ENCODE data around the gene ZMYND10.

ZMYND10 gene

GRCh38 chr3:50364573-50365079 lies 19.1 kb upstream of the ZMYND10 start:
- in situ Hi-C loops (cut with HindIII; ENCODE audit: low pct_unique_long_range_greater_than_20kb, low sequenced_read_pairs) = no loop called here
- DNase-seq (ENCODE audit: low read depth in 1 of 2, low spot score in 1 of 2) = no peak
- no peak for TF ChIP-seq JUND (IDR thresholded peaks at IDR 0.05; ENCODE audit: low read depth)

DNA sequence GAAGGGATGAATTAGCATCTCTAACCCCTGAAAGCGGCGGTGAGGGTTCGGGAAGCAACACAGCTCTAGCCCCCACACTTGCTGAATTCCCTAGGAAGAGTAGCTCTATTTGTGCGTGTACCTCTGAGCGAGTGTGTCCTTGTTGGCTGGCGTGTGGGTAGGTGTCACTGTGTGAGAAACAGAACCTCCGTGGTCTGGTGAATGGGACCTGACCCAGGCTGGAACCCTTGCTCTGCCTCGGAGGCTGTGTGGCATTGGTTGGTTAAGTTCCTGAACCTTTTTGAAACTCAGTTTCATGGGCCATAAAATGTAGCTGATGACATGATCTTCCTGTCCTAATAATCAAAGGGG lies 14.2 kb upstream of the ZMYND10 start:
- no peak for DNase-seq (ENCODE audit: low read depth in 1 of 2, low spot score in 1 of 2)
- no peak for TF ChIP-seq JUND (IDR thresholded peaks at IDR 0.05; ENCODE audit: low read depth)
- in situ Hi-C loops (cut with HindIII; ENCODE audit: low pct_unique_long_range_greater_than_20kb, low sequenced_read_pairs) = no loop called here

DNA sequence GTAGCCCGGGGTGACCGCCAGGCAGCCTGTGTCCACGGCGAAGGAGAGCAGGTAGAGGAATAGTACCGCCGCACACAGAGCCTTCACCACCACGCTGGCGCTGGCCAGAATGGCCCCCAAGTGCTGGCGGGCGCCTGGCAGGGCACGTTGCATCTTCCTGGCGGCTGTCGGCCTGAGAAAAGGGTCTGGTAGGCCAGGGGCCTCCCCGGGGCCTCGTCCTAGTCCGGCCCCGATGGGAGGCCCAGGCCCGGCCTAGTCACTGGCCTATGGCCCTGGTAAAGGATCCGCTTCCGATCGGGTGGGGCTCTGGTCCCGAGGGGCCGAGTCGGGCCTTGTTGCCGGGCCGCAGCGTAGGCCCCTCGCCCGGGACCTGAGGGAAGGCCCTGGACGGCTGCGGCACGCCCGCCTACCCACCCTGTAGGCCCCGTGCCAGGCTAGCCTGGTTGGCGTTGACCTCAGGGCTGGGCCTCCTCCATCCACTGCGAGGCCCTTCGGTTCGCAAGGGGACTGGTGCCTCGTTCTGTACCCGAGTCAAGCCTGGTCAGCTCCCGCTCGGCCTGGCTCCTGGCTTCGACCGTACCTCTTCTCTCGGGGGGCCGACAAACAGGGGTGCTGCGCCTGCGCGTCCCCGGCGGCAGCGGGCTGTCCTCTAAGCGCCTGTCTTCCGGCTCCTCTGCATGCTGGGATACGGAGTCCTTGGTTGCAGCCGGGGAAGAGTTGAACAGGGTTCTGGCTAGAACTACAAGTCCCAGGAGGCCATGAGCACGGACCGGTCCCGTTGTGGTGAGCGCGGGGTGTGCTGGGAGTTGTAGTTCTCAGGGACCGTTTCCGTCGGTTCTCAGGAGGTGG lies 13.6 kb upstream of the ZMYND10 start, which contains the start of gene TMEM115:
TMEM115 (minus strand) TSS at position 611 of the 849 bp plus-strand sequence; CDS start at position 153, 458 bp downstream.
- in situ Hi-C loops (cut with HindIII; ENCODE audit: low pct_unique_long_range_greater_than_20kb, low sequenced_read_pairs) = no loop called here
- no peak for TF ChIP-seq JUND (IDR thresholded peaks at IDR 0.05; ENCODE audit: low read depth)
- peak; percentile 85 to 97 for DNase-seq (ENCODE audit: low read depth in 1 of 2, low spot score in 1 of 2)

DNA sequence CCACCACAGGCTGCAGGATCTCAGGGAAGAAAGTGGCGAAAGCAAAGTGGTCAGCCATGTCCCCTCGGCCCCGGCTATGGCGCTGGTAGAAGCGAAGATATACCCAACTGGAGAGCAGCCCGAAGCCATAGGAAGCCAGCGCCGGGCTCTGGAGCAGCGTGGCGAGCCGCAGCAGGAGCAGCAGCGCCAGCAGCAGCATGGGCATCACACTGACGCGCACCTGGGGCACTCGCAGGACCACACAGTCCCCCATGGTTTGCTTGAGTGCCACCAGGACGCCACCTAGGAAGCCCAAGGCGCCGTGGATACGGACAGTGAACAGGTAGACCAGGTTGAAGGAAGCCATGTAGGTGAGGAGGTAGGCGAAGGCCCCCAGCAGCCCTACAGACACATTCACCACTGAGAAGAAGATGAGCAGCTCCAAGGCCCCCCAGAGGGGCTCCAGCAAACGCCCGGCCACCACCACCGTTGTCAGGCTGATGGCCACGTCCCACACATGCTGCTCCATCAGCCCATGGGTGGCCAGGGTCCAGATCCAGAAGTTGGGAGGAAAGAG lies 12.9 kb upstream of the ZMYND10 start:
- in situ Hi-C loops (cut with HindIII; ENCODE audit: low pct_unique_long_range_greater_than_20kb, low sequenced_read_pairs) = no loop called here
- TF ChIP-seq JUND (IDR thresholded peaks at IDR 0.05; ENCODE audit: low read depth) = no peak
- DNase-seq (ENCODE audit: low read depth in 1 of 2, low spot score in 1 of 2) = no peak

GRCh38 chr3:50357481-50357880 lies 11.9 kb upstream of the ZMYND10 start:
- DNase-seq (ENCODE audit: low read depth in 1 of 2, low spot score in 1 of 2) = no peak
- no peak for TF ChIP-seq JUND (IDR thresholded peaks at IDR 0.05; ENCODE audit: low read depth)
- in situ Hi-C loops (cut with HindIII; ENCODE audit: low pct_unique_long_range_greater_than_20kb, low sequenced_read_pairs) = no loop called here

- DNase-seq (ENCODE audit: low read depth in 1 of 2, low spot score in 1 of 2) = no peak
- in situ Hi-C loops (cut with HindIII; ENCODE audit: low pct_unique_long_range_greater_than_20kb, low sequenced_read_pairs) = no loop called here
- TF ChIP-seq JUND (IDR thresholded peaks at IDR 0.05; ENCODE audit: low read depth) = no peak
These were observed 11.0 kb upstream of the ZMYND10 start for GRCh38 chr3:50356553-50356952.

- no peak for DNase-seq (ENCODE audit: low read depth in 1 of 2, low spot score in 1 of 2)
- TF ChIP-seq JUND (IDR thresholded peaks at IDR 0.05; ENCODE audit: low read depth) = no peak
- in situ Hi-C loops (cut with HindIII; ENCODE audit: low pct_unique_long_range_greater_than_20kb, low sequenced_read_pairs) = no loop called here
These were observed 10.5 kb upstream of the ZMYND10 start for GRCh38 chr3:50355829-50356552.

DNA sequence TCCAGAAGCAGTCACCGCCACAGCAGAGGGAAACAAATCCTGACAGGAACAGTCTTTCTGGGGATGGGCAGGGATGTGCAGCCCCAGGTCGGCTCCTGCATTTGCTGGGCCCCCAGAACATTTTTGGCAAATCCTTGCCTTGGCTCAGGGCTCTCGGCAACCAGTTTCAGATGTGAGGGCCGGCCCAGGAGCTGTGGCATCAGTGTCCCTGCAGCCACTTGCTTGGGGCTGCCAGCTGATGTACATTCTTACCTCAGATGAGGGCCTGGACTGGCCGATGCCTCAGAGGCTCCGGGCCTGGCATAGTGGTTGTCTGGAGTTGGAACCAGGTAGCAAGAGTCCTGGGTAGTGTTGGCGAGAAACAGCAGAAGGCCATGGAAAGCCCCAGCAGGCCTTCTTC lies 9.3 kb upstream of the ZMYND10 start:
- no peak for TF ChIP-seq JUND (IDR thresholded peaks at IDR 0.05; ENCODE audit: low read depth)
- DNase-seq (ENCODE audit: low read depth in 1 of 2, low spot score in 1 of 2) = no peak
- in situ Hi-C loops (cut with HindIII; ENCODE audit: low pct_unique_long_range_greater_than_20kb, low sequenced_read_pairs) = no loop called here

- TF ChIP-seq JUND (IDR thresholded peaks at IDR 0.05; ENCODE audit: low read depth) = no peak
- in situ Hi-C loops (cut with HindIII; ENCODE audit: low pct_unique_long_range_greater_than_20kb, low sequenced_read_pairs) = no loop called here
These were observed 8.7 kb upstream of the ZMYND10 start for GRCh38 chr3:50354186-50354764.

GRCh38 chr3:50353245-50354004 lies 7.9 kb upstream of the ZMYND10 start:
- no peak for TF ChIP-seq JUND (IDR thresholded peaks at IDR 0.05; ENCODE audit: low read depth)
- in situ Hi-C loops (cut with HindIII; ENCODE audit: low pct_unique_long_range_greater_than_20kb, low sequenced_read_pairs) = no loop called here
- DNase-seq (ENCODE audit: low read depth in 1 of 2, low spot score in 1 of 2) = no peak

More at GRCh38 chr3:50354186-50354764, 8.7 kb upstream of the ZMYND10 start:
- DNase-seq (ENCODE audit: low read depth in 1 of 2, low spot score in 1 of 2) = no peak

- in situ Hi-C loops (cut with HindIII; ENCODE audit: low pct_unique_long_range_greater_than_20kb, low sequenced_read_pairs) = no loop called here
- no peak for DNase-seq (ENCODE audit: low read depth in 1 of 2, low spot score in 1 of 2)
- no peak for TF ChIP-seq JUND (IDR thresholded peaks at IDR 0.05; ENCODE audit: low read depth)
These were observed 7.2 kb upstream of the ZMYND10 start for GRCh38 chr3:50352781-50353180.

DNA sequence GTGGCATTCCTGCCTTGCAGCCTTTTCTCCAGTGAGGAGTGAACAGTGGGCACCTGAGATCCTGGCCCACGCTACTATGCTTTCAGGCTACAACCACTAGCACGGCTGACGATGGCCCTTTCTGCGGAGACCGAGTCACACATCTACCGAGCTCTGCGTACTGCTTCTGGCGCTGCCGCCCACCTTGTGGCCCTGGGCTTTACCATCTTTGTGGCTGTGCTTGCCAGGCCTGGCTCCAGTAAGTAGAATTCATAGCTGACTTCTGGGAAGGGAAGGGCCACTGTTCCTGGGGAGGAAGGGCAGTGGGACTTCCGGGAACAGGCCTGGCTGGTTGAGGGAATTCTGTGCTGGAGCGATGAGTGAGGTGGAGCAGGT lies 5.8 kb upstream of the ZMYND10 start:
- DNase-seq (ENCODE audit: low read depth in 1 of 2, low spot score in 1 of 2) = no peak
- in situ Hi-C loops (cut with HindIII; ENCODE audit: low pct_unique_long_range_greater_than_20kb, low sequenced_read_pairs) = no loop called here
- no peak for TF ChIP-seq JUND (IDR thresholded peaks at IDR 0.05; ENCODE audit: low read depth)
